ENCODE measurements around the gene VPS50.
"Not testable (repeated sequence)": the region's sequence is repeated elsewhere in the genome, so short reads cannot be mapped to it uniquely, and the experiment has no call there.

VPS50 gene

GRCh38 chr7:93320887-93321286 lies 88.7 kb downstream of the VPS50 start:
- H3K36me3 Mint-ChIP-seq (ENCODE audit: low read depth), result peaks cover 33% of the 10 kb centered on the region

GRCh38 chr7:93326291-93326690 lies 94.1 kb downstream of the VPS50 start:
- H3K4me1 Mint-ChIP-seq; H3K4me3 Mint-ChIP-seq; H3K27me3 Mint-ChIP-seq (ENCODE audit: low read depth); H3K9me3 Mint-ChIP-seq; H3K27ac Mint-ChIP-seq: not testable (repeated sequence)
- peaks cover 25% of the 10 kb centered on the region for H3K36me3 Mint-ChIP-seq (ENCODE audit: low read depth)

More at GRCh38 chr7:93320887-93321286, 88.7 kb downstream of the VPS50 start:
- no peaks in the 10 kb centered on the region for H3K27me3 Mint-ChIP-seq (ENCODE audit: low read depth)
- H3K9me3 Mint-ChIP-seq, result peaks cover 3% of the 10 kb centered on the region
- H3K27ac Mint-ChIP-seq, result no peak overlapping the region
- no peak overlapping the region for H3K4me3 Mint-ChIP-seq
- H3K4me1 Mint-ChIP-seq, result no peaks in the 10 kb centered on the region
- no peak for TF ChIP-seq CTCF (IDR thresholded peaks at IDR 0.05; ENCODE audit: unreplicated experiment in 3 of 3)

GRCh38 chr7:93327006-93327633 lies 95.0 kb downstream of the VPS50 start:
- Mint-ChIP-seq H3K36me3 (ENCODE audit: low read depth) (peaks cover 17% of the 10 kb centered on the region), H3K27ac (no peak overlapping the region), H3K4me3 (no peak overlapping the region), H3K4me1 (no peaks in the 10 kb centered on the region), H3K27me3 (ENCODE audit: low read depth) (no peaks in the 10 kb centered on the region), H3K9me3 (peaks cover 3% of the 10 kb centered on the region)
- TF ChIP-seq CTCF (IDR thresholded peaks at IDR 0.05; ENCODE audit: unreplicated experiment in 3 of 3), result no peak

GRCh38 chr7:93331706-93332105 lies 99.5 kb downstream of the VPS50 start:
- Mint-ChIP-seq H3K4me1 (no peaks in the 10 kb centered on the region), H3K36me3 (ENCODE audit: low read depth) (peaks cover 3% of the 10 kb centered on the region), H3K9me3 (no peaks in the 10 kb centered on the region), H3K4me3 (no peak overlapping the region), H3K27me3 (ENCODE audit: low read depth) (no peaks in the 10 kb centered on the region), H3K27ac (no peak overlapping the region)
- TF ChIP-seq CTCF (IDR thresholded peaks at IDR 0.05; ENCODE audit: unreplicated experiment in 3 of 3), result no peak

GRCh38 chr7:93332172-93332571 lies 100.0 kb downstream of the VPS50 start:
- Mint-ChIP-seq H3K4me1 (no peaks in the 10 kb centered on the region), H3K27ac (no peak overlapping the region), H3K9me3 (no peaks in the 10 kb centered on the region), H3K4me3 (no peak overlapping the region), H3K27me3 (ENCODE audit: low read depth) (no peaks in the 10 kb centered on the region), H3K36me3 (ENCODE audit: low read depth) (peaks cover 3% of the 10 kb centered on the region)
- TF ChIP-seq CTCF (IDR thresholded peaks at IDR 0.05; ENCODE audit: unreplicated experiment in 3 of 3), result no peak

GRCh38 chr7:93337052-93337451 lies 104.9 kb downstream of the VPS50 start:
- Mint-ChIP-seq H3K36me3 (ENCODE audit: low read depth) (peaks cover 32% of the 10 kb centered on the region), H3K27me3 (ENCODE audit: low read depth) (no peaks in the 10 kb centered on the region), H3K4me3 (no peak overlapping the region), H3K9me3 (peaks cover 7% of the 10 kb centered on the region), H3K27ac (no peak overlapping the region), H3K4me1 (no peaks in the 10 kb centered on the region)
- no peak for TF ChIP-seq CTCF (IDR thresholded peaks at IDR 0.05; ENCODE audit: unreplicated experiment in 3 of 3)

- not testable (repeated sequence) for H3K27ac Mint-ChIP-seq; H3K4me1 Mint-ChIP-seq; H3K4me3 Mint-ChIP-seq; H3K27me3 Mint-ChIP-seq (ENCODE audit: low read depth)
- peaks cover 11% of the 10 kb centered on the region for H3K9me3 Mint-ChIP-seq
- H3K36me3 Mint-ChIP-seq (ENCODE audit: low read depth), result peaks cover 44% of the 10 kb centered on the region
Measured at GRCh38 chr7:93342178-93342577, 110.0 kb downstream of the VPS50 start.

All from nephron (organoid).